Esophagus muscularis mucosa (tissue), 4 donors: ENCODE measurements around the gene ZCCHC17. TPM values are rescaled to one million over a fixed set of nuclear protein-coding genes. Genes with fewer than 3 reads are reported as not detected.

Source experiments
- DNase-seq: peaks from one replicate; pipeline ENCODE4 v3.0.0-alpha.2; 2017; ENCODE audit errors: extremely low spot score
- H3K27ac ChIP-seq, 4 donors: fragments of 200-600 bp; sonication (generic); replicated peaks in 1 of 4; 1 replicate in 3 of 4; 2 replicates in 1 of 4; pipeline ENCODE4 v1.5.1; 2016 to 2019; ENCODE audit warnings: mild to moderate bottlenecking in 1 of 4
- H3K27me3 ChIP-seq, 4 donors: fragments of 200-600 bp; sonication (generic); one replicate each; pipeline versions ENCODE4 v1.5.1 to v1.6.0; 2016 to 2019
- H3K36me3 ChIP-seq, 4 donors: fragments of 200-600 bp; sonication (generic); one replicate each; pipeline ENCODE4 v1.5.1; 2016 to 2019
- H3K4me1 ChIP-seq, 4 donors: fragments of 200-600 bp; sonication (generic); one replicate each; pipeline ENCODE4 v1.5.1; 2016 to 2019
- H3K4me3 ChIP-seq, 4 donors: fragments of 200-600 bp; sonication (generic); 1 replicate in 2 of 4; 2 replicates in 2 of 4; pipeline ENCODE4 v1.5.1; 2016 to 2019; ENCODE audit warnings: mild to moderate bottlenecking in 4 of 4, moderate library complexity in 1 of 4
- H3K9me3 ChIP-seq, 4 donors: fragments of 200-600 bp; sonication (generic); 1 replicate in 3 of 4; 2 replicates in 1 of 4; pipeline ENCODE4 v1.5.1; 2016 to 2019
- EP300 ChIP-seq: sonication (generic); formaldehyde crosslinking; IDR thresholded peaks from one replicate; pipeline ENCODE4 v1.6.1; 2017; ENCODE audit warnings: antibody characterized with exemption
- POLR2A ChIP-seq: fragments of 450-650 bp; IDR thresholded peaks from one replicate; pipeline ENCODE4 v1.6.1; 2017; ENCODE audit warnings: antibody characterized with exemption, moderate library complexity, mild to moderate bottlenecking, low read depth
- POLR2AphosphoS5 ChIP-seq, 2 donors: sonication (generic); formaldehyde crosslinking; IDR thresholded peaks; one replicate each; pipeline ENCODE4 v1.6.1; 2017; ENCODE audit warnings: antibody characterized with exemption in 2 of 2
- WGBS: methylation state at CpG from one replicate; pipeline ENCODE4 v1.1.5; 2018; 5-methylcytosine and 5-hydroxymethylcytosine counted together
- intact Hi-C: fragments of 100-400 bp; cut with DNase I; formaldehyde crosslinking; loops from one replicate; pipeline ENCODE4 v1.15.1; 2023
- total RNA-seq, 4 donors: library from RNA; depleted of rRNA; stranded (reverse); fragments of >200 nt; gene quantifications; one replicate each; pipeline versions ENCODE4 v1.1.0 to v1.2.1, GENCODE V29; 2016
- TF ChIP-seq, protein P1 (sequence below), 3 experiments: fragments of 200-600 bp in 2 of 3; fragments of 450-650 bp in 1 of 3; sonication (generic) in 2 of 3; IDR thresholded peaks; one replicate each; pipeline ENCODE4 v1.5.1; 2017 to 2019; ENCODE audit warnings: antibody characterized with exemption in 3 of 3, mild to moderate bottlenecking in 2 of 3, moderate library complexity in 1 of 3

ZCCHC17 gene
- total RNA-seq, 4 donors from 2014 or later: 20.9 to 29.6 (median 26.1) TPM

DNA sequence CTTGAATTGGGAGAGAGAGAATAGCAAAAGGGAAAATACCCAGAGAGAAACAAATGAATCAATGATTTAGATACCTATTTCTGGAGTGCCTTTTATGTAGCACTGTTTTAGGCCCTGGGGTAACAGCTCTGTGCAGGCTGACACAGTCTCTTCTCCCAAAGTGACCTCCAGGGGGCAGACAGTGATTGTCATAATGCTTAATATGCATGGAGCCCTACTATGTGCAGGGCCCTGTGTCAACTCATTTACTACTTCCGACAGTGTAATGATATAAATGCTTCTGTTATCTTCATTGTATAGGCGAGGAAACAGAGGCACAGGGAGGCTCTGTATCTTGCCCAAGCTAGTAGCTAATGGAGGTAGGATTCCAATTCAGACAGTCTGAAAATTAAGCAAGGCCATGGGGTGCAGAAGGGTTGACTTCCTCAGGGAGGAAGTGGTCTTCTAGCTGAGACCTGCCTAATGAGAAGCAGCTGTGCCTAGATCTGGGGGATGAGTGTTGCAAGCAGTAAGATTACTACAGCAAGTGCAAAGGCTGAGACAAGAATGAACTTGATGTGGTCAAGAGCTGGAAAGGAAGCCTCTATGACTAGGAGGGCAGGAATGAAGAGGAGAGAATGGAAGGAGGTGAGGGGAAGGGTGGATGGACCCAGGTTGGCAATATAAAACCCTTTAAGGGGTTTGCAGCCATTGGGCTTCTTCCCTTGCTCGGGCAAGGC is 100.0 kb downstream of the ZCCHC17 start:
- TF ChIP-seq, protein P1, sequence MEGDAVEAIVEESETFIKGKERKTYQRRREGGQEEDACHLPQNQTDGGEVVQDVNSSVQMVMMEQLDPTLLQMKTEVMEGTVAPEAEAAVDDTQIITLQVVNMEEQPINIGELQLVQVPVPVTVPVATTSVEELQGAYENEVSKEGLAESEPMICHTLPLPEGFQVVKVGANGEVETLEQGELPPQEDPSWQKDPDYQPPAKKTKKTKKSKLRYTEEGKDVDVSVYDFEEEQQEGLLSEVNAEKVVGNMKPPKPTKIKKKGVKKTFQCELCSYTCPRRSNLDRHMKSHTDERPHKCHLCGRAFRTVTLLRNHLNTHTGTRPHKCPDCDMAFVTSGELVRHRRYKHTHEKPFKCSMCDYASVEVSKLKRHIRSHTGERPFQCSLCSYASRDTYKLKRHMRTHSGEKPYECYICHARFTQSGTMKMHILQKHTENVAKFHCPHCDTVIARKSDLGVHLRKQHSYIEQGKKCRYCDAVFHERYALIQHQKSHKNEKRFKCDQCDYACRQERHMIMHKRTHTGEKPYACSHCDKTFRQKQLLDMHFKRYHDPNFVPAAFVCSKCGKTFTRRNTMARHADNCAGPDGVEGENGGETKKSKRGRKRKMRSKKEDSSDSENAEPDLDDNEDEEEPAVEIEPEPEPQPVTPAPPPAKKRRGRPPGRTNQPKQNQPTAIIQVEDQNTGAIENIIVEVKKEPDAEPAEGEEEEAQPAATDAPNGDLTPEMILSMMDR (IDR thresholded peaks at IDR 0.05): no peak
- TF ChIP-seq POLR2A: no peak
- TF ChIP-seq POLR2AphosphoS5 (IDR thresholded peaks at IDR 0.05): no peak
- no peak for TF ChIP-seq EP300
- H3K27me3 ChIP-seq: no peaks in the 10 kb centered on the region
- intact Hi-C loops: loop anchor here (5.0 kb wide), 1 partner anchor 151 kb away; no protein-coding TSS in a partner anchor
- 97% methylated on average over 3 of the region's 3 CpGs for WGBS
- peaks cover 8 to 11% (median 11%) of the 10 kb centered on the region in 4 donors for H3K4me1 ChIP-seq
- DNase-seq: no peak
- no peaks in the 10 kb centered on the region for H3K9me3 ChIP-seq
- H3K4me3 ChIP-seq: no peak overlapping the region
- H3K27ac ChIP-seq: no peak overlapping the region
- no peaks in the 10 kb centered on the region for H3K36me3 ChIP-seq

- DNase-seq: no peak
- intact Hi-C loops: loop anchor here (5.0 kb wide), 1 partner anchor 150 kb away; no protein-coding TSS in a partner anchor
- H3K4me1 ChIP-seq: peaks cover 8 to 11% (median 11%) of the 10 kb centered on the region in 4 donors
- TF ChIP-seq EP300 (no peak), POLR2A (no peak), POLR2AphosphoS5 (IDR thresholded peaks at IDR 0.05) (no peak)
- TF ChIP-seq, protein P1 (IDR thresholded peaks at IDR 0.05): no peak
- no peak overlapping the region for H3K4me3 ChIP-seq
- H3K27ac ChIP-seq: no peak overlapping the region
- no peaks in the 10 kb centered on the region for H3K36me3 ChIP-seq
- H3K9me3 ChIP-seq: no peaks in the 10 kb centered on the region
- H3K27me3 ChIP-seq: no peaks in the 10 kb centered on the region
- WGBS: 84% methylated on average over 4 of the region's 4 CpGs
Measured at GRCh38 chr1:31397360-31398095, 100.7 kb downstream of the ZCCHC17 start.

- Histone ChIP-seq H3K27me3 (no peaks in the 10 kb centered on the region), H3K4me1 (peaks cover 8 to 11% (median 11%) of the 10 kb centered on the region in 4 donors), H3K27ac (no peak overlapping the region), H3K36me3 (no peaks in the 10 kb centered on the region), H3K4me3 (no peak overlapping the region), H3K9me3 (no peaks in the 10 kb centered on the region)
- DNase-seq: no peak
- WGBS: 78% methylated on average over 2 of the region's 2 CpGs
- no peak for TF ChIP-seq EP300
- TF ChIP-seq, protein P1 (IDR thresholded peaks at IDR 0.05): no peak
- TF ChIP-seq POLR2A: no peak
- no peak for TF ChIP-seq POLR2AphosphoS5 (IDR thresholded peaks at IDR 0.05)
- intact Hi-C loops: loop anchor here (5.0 kb wide), 1 partner anchor 149 kb away; no protein-coding TSS in a partner anchor
Measured at GRCh38 chr1:31398246-31398645, 101.4 kb downstream of the ZCCHC17 start.

- intact Hi-C loops: loop anchor here (5.0 kb wide), 1 partner anchor 147 kb away; no protein-coding TSS in a partner anchor
- WGBS: 57% methylated on average over 3 of the region's 3 CpGs
- TF ChIP-seq POLR2AphosphoS5 (IDR thresholded peaks at IDR 0.05) (no peak), POLR2A (no peak), EP300 (no peak)
- TF ChIP-seq, protein P1 (IDR thresholded peaks at IDR 0.05): no peak
- no peak for DNase-seq
- Histone ChIP-seq H3K36me3 (no peaks in the 10 kb centered on the region), H3K4me1 (peaks cover under 1 to 2% (median 2%) of the 10 kb centered on the region in 4 donors), H3K9me3 (no peaks in the 10 kb centered on the region), H3K27ac (no peak overlapping the region), H3K4me3 (no peak overlapping the region), H3K27me3 (no peaks in the 10 kb centered on the region)
Measured at GRCh38 chr1:31399976-31400375, 103.1 kb downstream of the ZCCHC17 start.
